Stimulated activated CD8-positive, alpha-beta memory T cell treated with anti-CD3 and anti-CD28 coated beads, Interleukin-12 subunit alpha, Interleukin-12 subunit beta, amount 100 ng/mL, for 24 hours (primary cell): ENCODE results near the gene WDR13.
"Not testable (repeated sequence)": the region's sequence is repeated elsewhere in the genome, so short reads cannot be mapped to it uniquely, and the experiment has no call there.

Experiments
- DNase-seq: peaks from one replicate; pipeline ENCODE4 v3.0.0-alpha.2; 2020; ENCODE audit errors: extremely low read depth

WDR13 gene

GRCh38 chrX:48597353-48598264, at the start of gene WDR13:
WDR13 (plus strand) TSS chrX:48597492; CDS start chrX:48597997, 505 bp downstream.
- DNase-seq: peak; percentile 64

GRCh38 chrX:48548871-48549270, 48.4 kb upstream of the WDR13 start:
- no peak for DNase-seq

GRCh38 chrX:48555731-48556325, 41.5 kb upstream of the WDR13 start:
- DNase-seq: not testable (repeated sequence)

- no peak for DNase-seq
Measured at GRCh38 chrX:48558271-48558670, 39.0 kb upstream of the WDR13 start.

- DNase-seq: no peak
Measured at GRCh38 chrX:48559636-48560035, 37.7 kb upstream of the WDR13 start.

GRCh38 chrX:48560056-48560455, 37.2 kb upstream of the WDR13 start:
- no peak for DNase-seq

GRCh38 chrX:48560681-48561080, 36.6 kb upstream of the WDR13 start:
- no peak for DNase-seq

GRCh38 chrX:48569958-48570357, 27.3 kb upstream of the WDR13 start:
- DNase-seq: no peak

GRCh38 chrX:48573690-48574269, 23.5 kb upstream of the WDR13 start:
- no peak for DNase-seq

- DNase-seq: peak; percentile 66
Measured at GRCh38 chrX:48574270-48575266, 22.7 kb upstream of the WDR13 start, which contains the start of gene RBM3. RBM3 (plus strand) TSS chrX:48574484; CDS start chrX:48575181, 697 bp downstream.

GRCh38 chrX:48575642-48576041, 21.6 kb upstream of the WDR13 start:
- DNase-seq: no peak

- no peak for DNase-seq
Measured at GRCh38 chrX:48576108-48576507, 21.2 kb upstream of the WDR13 start.

- DNase-seq: no peak
Measured at GRCh38 chrX:48578661-48579128, 18.6 kb upstream of the WDR13 start.

- DNase-seq: no peak
Measured at GRCh38 chrX:48579259-48579658, 18.0 kb upstream of the WDR13 start.

- DNase-seq: no peak
Measured at GRCh38 chrX:48580662-48581061, 16.6 kb upstream of the WDR13 start.

- DNase-seq: no peak
Measured at GRCh38 chrX:48584698-48585097, 12.6 kb upstream of the WDR13 start.

- no peak for DNase-seq
Measured at GRCh38 chrX:48589482-48590162, 7.7 kb upstream of the WDR13 start.

- DNase-seq: no peak
Measured at GRCh38 chrX:48590203-48591103, 6.8 kb upstream of the WDR13 start.

- DNase-seq: no peak
Measured at GRCh38 chrX:48591255-48591791, 6.0 kb upstream of the WDR13 start.
